Spleen (tissue), 11 donors: ENCODE measurements around the gene ADORA2B. TPM values are rescaled to one million over a fixed set of nuclear protein-coding genes. Genes with fewer than 3 reads are reported as not detected.
A peak's percentile ranks its signal among the peaks of the same experiment; 100 is the strongest.

Experiments used
- DNase-seq: peaks from one replicate; pipeline ENCODE4 v3.0.0-alpha.2; 2020
- H3K27ac ChIP-seq, 8 donors: fragments of 200-600 bp; sonication (generic) in 7 of 8; 1 replicate in 4 of 8; 2 replicates in 4 of 8; pipeline versions ENCODE4 v1.5.0 to v1.8.0; 2016 to 2021; ENCODE audit warnings: inconsistent platforms in 4 of 8, mild to moderate bottlenecking in 4 of 8, moderate library complexity in 1 of 8
- H3K27me3 ChIP-seq, 7 donors: fragments of 200-600 bp; sonication (generic) in 6 of 7; replicated peaks in 1 of 7; 1 replicate in 4 of 7; 2 replicates in 3 of 7; pipeline versions ENCODE4 v1.5.0 to v1.8.0; 2016 to 2021; ENCODE audit warnings: inconsistent platforms in 3 of 7, mild to moderate bottlenecking in 1 of 7
- H3K36me3 ChIP-seq, 6 donors: fragments of 200-600 bp; sonication (generic) in 5 of 6; 1 replicate in 4 of 6; 2 replicates in 2 of 6; pipeline versions ENCODE4 v1.5.0 to v1.8.0; 2016 to 2021; ENCODE audit warnings: inconsistent platforms in 2 of 6
- H3K4me1 ChIP-seq, 6 donors: fragments of 200-600 bp; sonication (generic) in 5 of 6; 1 replicate in 3 of 6; 2 replicates in 3 of 6; pipeline versions ENCODE4 v1.5.0 to v1.8.0; 2016 to 2021; ENCODE audit warnings: inconsistent platforms in 3 of 6
- H3K4me3 ChIP-seq, 8 donors: fragments of 200-600 bp; sonication (generic) in 7 of 8; 1 replicate in 4 of 8; 2 replicates in 4 of 8; pipeline versions ENCODE4 v1.5.0 to v1.8.0; 2016 to 2021; ENCODE audit warnings: inconsistent platforms in 4 of 8, mild to moderate bottlenecking in 4 of 8, moderate library complexity in 2 of 8
- H3K9me3 ChIP-seq, 8 donors: fragments of 200-600 bp; sonication (generic) in 7 of 8; 1 replicate in 4 of 8; 2 replicates in 4 of 8; pipeline versions ENCODE4 v1.5.0 to v1.8.0; 2016 to 2021; ENCODE audit warnings: inconsistent platforms in 4 of 8
- POLR2A ChIP-seq, 3 donors: fragments of 450-650 bp; IDR thresholded peaks; one replicate each; pipeline ENCODE4 v1.5.1; 2017; ENCODE audit warnings: antibody characterized with exemption in 3 of 3, mild to moderate bottlenecking in 1 of 3
- POLR2AphosphoS5 ChIP-seq, 3 donors: sonication (generic); formaldehyde crosslinking; IDR thresholded peaks; one replicate each; pipeline ENCODE4 v1.5.1; 2017; ENCODE audit warnings: antibody characterized with exemption in 3 of 3
- WGBS, 5 donors: extraction: QIAGEN DNeasy Blood & Tissue Kit in 3 of 5; methylation state at CpG; one replicate each; pipeline versions ENCODE4 v1.1.5 to v1.1.7; 2013 to 2018; 5-methylcytosine and 5-hydroxymethylcytosine counted together
- intact Hi-C: fragments of 100-400 bp; cut with DNase I; formaldehyde crosslinking; loops from one replicate; pipeline ENCODE4 v1.15.0; 2023; ENCODE audit warnings: low total_unique reads
- polyA plus RNA-seq, 3 donors: library from polyadenylated mRNA; stranded (reverse); fragments of 200-250 nt; gene quantifications; one replicate each; pipeline ENCODE4 v1.2.1, GENCODE V29; 2013
- total RNA-seq, 7 donors: library from RNA; depleted of rRNA in 3 of 7; stranded (reverse); fragments of >200 nt in 3 of 7; fragmentation: NEBNext Ultra II Directional in 4 of 7; extraction: Animal tissue kit (Norgen Biotek cat#: 25700) in 4 of 7; gene quantifications; one replicate each; pipeline versions ENCODE4 v1.1.0 to v1.2.1, GENCODE V29; 2016 to 2021
- TF ChIP-seq, protein P1 (sequence below), 11 experiments: fragments of 200-600 bp in 7 of 11; fragments of 450-650 bp in 4 of 11; sonication (generic) in 4 of 11; IDR thresholded peaks in 8 of 11; conservative IDR thresholded peaks in 3 of 11; 1 replicate in 7 of 11; 2 replicates in 4 of 11; pipeline versions ENCODE4 v1.4.0 to v1.8.0; 2016 to 2021; ENCODE audit warnings: antibody characterized with exemption in 11 of 11, inconsistent platforms in 4 of 11, mild to moderate bottlenecking in 1 of 11
- donor health status: healthy with polysubstance abuse.
- donor health status: DM: no; HTN: no; CAD: no; lungs with moderate emphysema.
- donor health status: DM: no; HTN: no; CAD: no.
- donor health status: Bipolar disorder and iron deficiency.
- donor health status: healthy.
- donor health status: DM: no; HTN: no; CAD: no.
- donor health status: DM: yes; HTN: yes; CAD: no.

Gene ADORA2B
- total and polyA plus RNA-seq, 10 donors = 0.13 to 2.7 (median 0.77) TPM; not detected in 2

- TF ChIP-seq, protein P1, sequence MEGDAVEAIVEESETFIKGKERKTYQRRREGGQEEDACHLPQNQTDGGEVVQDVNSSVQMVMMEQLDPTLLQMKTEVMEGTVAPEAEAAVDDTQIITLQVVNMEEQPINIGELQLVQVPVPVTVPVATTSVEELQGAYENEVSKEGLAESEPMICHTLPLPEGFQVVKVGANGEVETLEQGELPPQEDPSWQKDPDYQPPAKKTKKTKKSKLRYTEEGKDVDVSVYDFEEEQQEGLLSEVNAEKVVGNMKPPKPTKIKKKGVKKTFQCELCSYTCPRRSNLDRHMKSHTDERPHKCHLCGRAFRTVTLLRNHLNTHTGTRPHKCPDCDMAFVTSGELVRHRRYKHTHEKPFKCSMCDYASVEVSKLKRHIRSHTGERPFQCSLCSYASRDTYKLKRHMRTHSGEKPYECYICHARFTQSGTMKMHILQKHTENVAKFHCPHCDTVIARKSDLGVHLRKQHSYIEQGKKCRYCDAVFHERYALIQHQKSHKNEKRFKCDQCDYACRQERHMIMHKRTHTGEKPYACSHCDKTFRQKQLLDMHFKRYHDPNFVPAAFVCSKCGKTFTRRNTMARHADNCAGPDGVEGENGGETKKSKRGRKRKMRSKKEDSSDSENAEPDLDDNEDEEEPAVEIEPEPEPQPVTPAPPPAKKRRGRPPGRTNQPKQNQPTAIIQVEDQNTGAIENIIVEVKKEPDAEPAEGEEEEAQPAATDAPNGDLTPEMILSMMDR (IDR thresholded peaks at IDR 0.05 in 8 of 11, conservative IDR thresholded peaks at IDR 0.05 in 3 of 11) = no peak
- TF ChIP-seq POLR2A (IDR thresholded peaks at IDR 0.05) (no peak), POLR2AphosphoS5 (IDR thresholded peaks at IDR 0.05) (no peak)
- Histone ChIP-seq H3K4me3 (peak overlapping the region; percentile 31 to 80 (median 56)), H3K36me3 (no peaks in the 10 kb centered on the region), H3K27me3 (peaks cover 0 to 62% (median 21%) of the 10 kb centered on the region in 7 donors), H3K9me3 (no peaks in the 10 kb centered on the region), H3K27ac (no peak overlapping the region), H3K4me1 (peaks cover 15 to 52% (median 33%) of the 10 kb centered on the region in 6 donors)
- intact Hi-C loops = no loop called here
- WGBS, 5 donors = 5 to 7% (median 6%) methylated on average over 14 to 64 of the region's 64 CpGs
- peak; percentile 72 for DNase-seq
Observed at GRCh38 chr17:15945527-15946191, 729 bp downstream of the ADORA2B start.

DNA sequence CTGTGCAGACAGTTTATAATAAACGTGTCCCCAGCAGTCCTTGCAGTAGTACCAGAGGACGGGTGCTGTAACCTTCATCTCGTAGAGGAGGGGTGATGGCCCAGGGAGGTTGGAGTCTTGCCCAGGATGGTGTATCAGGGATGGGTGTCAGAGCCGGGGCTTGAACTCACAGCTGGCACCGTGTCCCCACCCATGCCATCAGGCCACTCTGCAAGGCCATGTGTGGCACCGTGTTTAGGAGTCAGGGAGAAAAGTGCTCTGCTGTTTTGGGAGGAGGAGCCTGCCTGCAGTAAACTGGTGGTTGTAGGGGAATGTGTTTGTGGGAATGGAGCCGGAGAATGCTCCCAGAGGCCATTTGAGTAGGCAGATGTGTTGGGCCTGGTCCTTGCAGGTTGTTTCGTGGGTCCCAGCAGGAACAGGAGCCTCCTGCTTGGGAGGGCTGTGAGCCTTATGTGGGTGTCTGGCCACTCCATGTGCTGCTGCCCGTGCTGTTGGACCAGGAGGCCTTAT is 1.7 kb downstream of the ADORA2B start:
- H3K36me3 ChIP-seq = no peaks in the 10 kb centered on the region
- H3K4me3 ChIP-seq = no peak overlapping the region
- no peaks in the 10 kb centered on the region for H3K9me3 ChIP-seq
- DNase-seq = peak; percentile 42
- TF ChIP-seq POLR2A (IDR thresholded peaks at IDR 0.05) (no peak), POLR2AphosphoS5 (IDR thresholded peaks at IDR 0.05) (no peak)
- TF ChIP-seq, protein P1 (IDR thresholded peaks at IDR 0.05 in 8 of 11, conservative IDR thresholded peaks at IDR 0.05 in 3 of 11) = no peak
- WGBS, 5 donors = 53 to 79% (median 69%) methylated on average over 7 to 9 of the region's 9 CpGs
- intact Hi-C loops = no loop called here
- no peak overlapping the region for H3K27ac ChIP-seq
- peaks cover 0 to 62% (median 21%) of the 10 kb centered on the region in 7 donors for H3K27me3 ChIP-seq
- peaks cover 15 to 52% (median 33%) of the 10 kb centered on the region in 6 donors for H3K4me1 ChIP-seq

- Histone ChIP-seq H3K27ac (no peak overlapping the region), H3K4me3 (no peak overlapping the region), H3K36me3 (no peaks in the 10 kb centered on the region), H3K4me1 (peaks cover 15 to 49% (median 32%) of the 10 kb centered on the region in 6 donors), H3K9me3 (no peaks in the 10 kb centered on the region), H3K27me3 (peaks cover 0 to 62% (median 21%) of the 10 kb centered on the region in 7 donors)
- TF ChIP-seq, protein P1 (IDR thresholded peaks at IDR 0.05 in 8 of 11, conservative IDR thresholded peaks at IDR 0.05 in 3 of 11) = no peak
- TF ChIP-seq POLR2A (IDR thresholded peaks at IDR 0.05) (no peak), POLR2AphosphoS5 (IDR thresholded peaks at IDR 0.05) (no peak)
- intact Hi-C loops = no loop called here
- DNase-seq = peak; percentile 54
- 70 to 97% (median 83%) methylated on average over 3 of the region's 3 CpGs for WGBS, 5 donors
Observed at GRCh38 chr17:15947271-15947670, 2.3 kb downstream of the ADORA2B start.

GRCh38 chr17:15947976-15948752 is 3.2 kb downstream of the ADORA2B start:
- Histone ChIP-seq H3K4me3 (no peak overlapping the region), H3K9me3 (no peaks in the 10 kb centered on the region), H3K27ac (no peak overlapping the region), H3K36me3 (no peaks in the 10 kb centered on the region), H3K4me1 (peaks cover 15 to 40% (median 27%) of the 10 kb centered on the region in 6 donors), H3K27me3 (peaks cover 0 to 57% (median 21%) of the 10 kb centered on the region in 7 donors)
- DNase-seq = peak; percentile 55
- intact Hi-C loops = no loop called here
- 81 to 89% (median 89%) methylated on average over 10 to 16 of the region's 16 CpGs for WGBS, 5 donors
- TF ChIP-seq, protein P1 (IDR thresholded peaks at IDR 0.05 in 8 of 11, conservative IDR thresholded peaks at IDR 0.05 in 3 of 11) = no peak
- TF ChIP-seq POLR2AphosphoS5 (IDR thresholded peaks at IDR 0.05) (no peak), POLR2A (IDR thresholded peaks at IDR 0.05) (no peak)
